ENCODE measurements around the gene PRR16.

DNA sequence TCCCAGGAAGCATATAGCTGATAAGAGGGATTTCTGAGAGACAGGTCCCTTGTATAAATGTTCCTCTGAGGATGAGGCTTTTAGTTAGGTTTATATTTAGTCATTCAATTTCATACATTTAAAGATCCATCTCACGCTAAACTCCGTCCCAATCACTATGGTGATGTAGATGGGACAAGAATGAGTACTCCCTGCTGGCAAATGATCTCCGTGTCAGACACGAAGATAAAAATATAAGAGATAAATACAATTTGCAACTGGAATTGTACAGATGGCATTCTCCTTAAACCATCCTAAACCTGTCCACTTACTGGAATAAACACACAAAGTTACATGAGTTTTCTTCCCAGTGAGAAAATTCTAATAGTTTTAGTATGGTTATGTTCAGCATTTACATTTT is 233.0 kb downstream of the PRR16 start:
- TF ChIP-seq POLR2AphosphoS5 (IDR thresholded peaks at IDR 0.05), result no peak
- TF ChIP-seq, protein P1, sequence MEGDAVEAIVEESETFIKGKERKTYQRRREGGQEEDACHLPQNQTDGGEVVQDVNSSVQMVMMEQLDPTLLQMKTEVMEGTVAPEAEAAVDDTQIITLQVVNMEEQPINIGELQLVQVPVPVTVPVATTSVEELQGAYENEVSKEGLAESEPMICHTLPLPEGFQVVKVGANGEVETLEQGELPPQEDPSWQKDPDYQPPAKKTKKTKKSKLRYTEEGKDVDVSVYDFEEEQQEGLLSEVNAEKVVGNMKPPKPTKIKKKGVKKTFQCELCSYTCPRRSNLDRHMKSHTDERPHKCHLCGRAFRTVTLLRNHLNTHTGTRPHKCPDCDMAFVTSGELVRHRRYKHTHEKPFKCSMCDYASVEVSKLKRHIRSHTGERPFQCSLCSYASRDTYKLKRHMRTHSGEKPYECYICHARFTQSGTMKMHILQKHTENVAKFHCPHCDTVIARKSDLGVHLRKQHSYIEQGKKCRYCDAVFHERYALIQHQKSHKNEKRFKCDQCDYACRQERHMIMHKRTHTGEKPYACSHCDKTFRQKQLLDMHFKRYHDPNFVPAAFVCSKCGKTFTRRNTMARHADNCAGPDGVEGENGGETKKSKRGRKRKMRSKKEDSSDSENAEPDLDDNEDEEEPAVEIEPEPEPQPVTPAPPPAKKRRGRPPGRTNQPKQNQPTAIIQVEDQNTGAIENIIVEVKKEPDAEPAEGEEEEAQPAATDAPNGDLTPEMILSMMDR (IDR thresholded peaks at IDR 0.05), result no peak

Data from sigmoid colon (tissue), 4 donors.